ENCODE measurements around the gene TMX4. TPM values are rescaled to one million over a fixed set of nuclear protein-coding genes. Genes with fewer than 3 reads are reported as not detected.

The TMX4 gene
- total RNA-seq, 1 experiment from 2014 or later = 31.7 TPM

GRCh38 chr20:8060977-8061376 lies 41.4 kb upstream of the TMX4 start:
- H3K4me3 ChIP-seq (ENCODE audit: low read depth, low read length, poor library complexity, severe bottlenecking) = no peak overlapping the region
- no peak for DNase-seq (ENCODE audit: low spot score)
- ChIA-PET CTCF (no interaction called here), POLR2A (ENCODE audit: low non-redundant PET) (no interaction called here)
- TF ChIP-seq EZH2 (IDR thresholded peaks at IDR 0.05; ENCODE audit: borderline replicate concordance, low read depth, low read length, poor library complexity, severe bottlenecking) = no peak
- TF ChIP-seq CTCF (conservative IDR thresholded peaks at IDR 0.05; ENCODE audit: low read depth, low read length) = no peak
- no peaks in the 10 kb centered on the region for H3K36me3 ChIP-seq (ENCODE audit: insufficient read depth, low read length, poor library complexity, severe bottlenecking)
- H3K4me1 ChIP-seq (ENCODE audit: insufficient read depth, low read length, poor library complexity, severe bottlenecking) = no peaks in the 10 kb centered on the region
- H3K27me3 ChIP-seq (replicated peaks; ENCODE audit: insufficient read depth, low read depth, low read length, poor library complexity) = no peaks in the 10 kb centered on the region
- no peak overlapping the region for H3K27ac ChIP-seq (ENCODE audit: low read depth, low read length, poor library complexity, severe bottlenecking)
- BruUV-seq (replicated peaks) = no TSS peak
- intact Hi-C loops (cut with micrococcal nuclease; ENCODE audit: unreplicated experiment) = no loop called here
- H3K9me3 ChIP-seq (ENCODE audit: low read depth, low read length, poor library complexity, severe bottlenecking) = no peaks in the 10 kb centered on the region

- H3K36me3 ChIP-seq (ENCODE audit: insufficient read depth, low read length, poor library complexity, severe bottlenecking) = no peaks in the 10 kb centered on the region
- no TSS peak for BruUV-seq (replicated peaks)
- ChIA-PET POLR2A (ENCODE audit: low non-redundant PET) (no interaction called here), CTCF (no interaction called here)
- H3K27me3 ChIP-seq (replicated peaks; ENCODE audit: insufficient read depth, low read depth, low read length, poor library complexity) = no peaks in the 10 kb centered on the region
- H3K4me1 ChIP-seq (ENCODE audit: insufficient read depth, low read length, poor library complexity, severe bottlenecking) = no peaks in the 10 kb centered on the region
- no peak overlapping the region for H3K27ac ChIP-seq (ENCODE audit: low read depth, low read length, poor library complexity, severe bottlenecking)
- H3K4me3 ChIP-seq (ENCODE audit: low read depth, low read length, poor library complexity, severe bottlenecking) = no peak overlapping the region
- H3K9me3 ChIP-seq (ENCODE audit: low read depth, low read length, poor library complexity, severe bottlenecking) = no peaks in the 10 kb centered on the region
- no peak for TF ChIP-seq CTCF (conservative IDR thresholded peaks at IDR 0.05; ENCODE audit: low read depth, low read length)
- TF ChIP-seq EZH2 (IDR thresholded peaks at IDR 0.05; ENCODE audit: borderline replicate concordance, low read depth, low read length, poor library complexity, severe bottlenecking) = no peak
- DNase-seq (ENCODE audit: low spot score) = no peak
- intact Hi-C loops (cut with micrococcal nuclease; ENCODE audit: unreplicated experiment) = no loop called here
Observed at GRCh38 chr20:8057871-8058270, 38.3 kb upstream of the TMX4 start.

GRCh38 chr20:8055096-8055495 lies 35.5 kb upstream of the TMX4 start:
- no peak overlapping the region for H3K4me3 ChIP-seq (ENCODE audit: low read depth, low read length, poor library complexity, severe bottlenecking)
- no TSS peak for BruUV-seq (replicated peaks)
- no peaks in the 10 kb centered on the region for H3K36me3 ChIP-seq (ENCODE audit: insufficient read depth, low read length, poor library complexity, severe bottlenecking)
- H3K27ac ChIP-seq (ENCODE audit: low read depth, low read length, poor library complexity, severe bottlenecking) = no peak overlapping the region
- H3K9me3 ChIP-seq (ENCODE audit: low read depth, low read length, poor library complexity, severe bottlenecking) = no peaks in the 10 kb centered on the region
- intact Hi-C loops (cut with micrococcal nuclease; ENCODE audit: unreplicated experiment) = no loop called here
- ChIA-PET CTCF (no interaction called here), POLR2A (ENCODE audit: low non-redundant PET) (no interaction called here)
- H3K27me3 ChIP-seq (replicated peaks; ENCODE audit: insufficient read depth, low read depth, low read length, poor library complexity) = no peaks in the 10 kb centered on the region
- DNase-seq (ENCODE audit: low spot score) = no peak
- no peaks in the 10 kb centered on the region for H3K4me1 ChIP-seq (ENCODE audit: insufficient read depth, low read length, poor library complexity, severe bottlenecking)
- TF ChIP-seq EZH2 (IDR thresholded peaks at IDR 0.05; ENCODE audit: borderline replicate concordance, low read depth, low read length, poor library complexity, severe bottlenecking) (no peak), CTCF (conservative IDR thresholded peaks at IDR 0.05; ENCODE audit: low read depth, low read length) (no peak)

Measured in A673 (cell line).